ENCODE results near the gene RGS9BP.

DNA sequence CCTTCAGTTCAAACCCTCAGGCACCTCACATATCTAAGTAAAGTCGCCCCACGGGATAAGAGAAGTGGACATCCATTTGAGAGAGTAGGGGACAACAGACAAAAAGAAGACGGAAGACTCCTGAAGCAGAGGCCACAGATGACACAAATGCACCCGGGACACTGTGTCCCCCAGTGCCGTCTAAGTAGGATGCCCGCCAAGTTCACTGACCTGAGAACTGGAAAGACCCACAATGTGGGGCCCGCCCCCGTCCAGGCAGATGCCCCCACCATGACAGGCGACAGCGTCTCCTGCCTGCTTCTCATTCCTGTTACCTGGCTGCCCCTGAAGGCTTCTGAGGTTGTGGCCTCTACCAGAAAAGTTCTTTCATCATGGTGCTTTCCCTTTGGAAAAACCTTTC, 17.6 kb upstream of the RGS9BP start:
- TF ChIP-seq, protein P1, sequence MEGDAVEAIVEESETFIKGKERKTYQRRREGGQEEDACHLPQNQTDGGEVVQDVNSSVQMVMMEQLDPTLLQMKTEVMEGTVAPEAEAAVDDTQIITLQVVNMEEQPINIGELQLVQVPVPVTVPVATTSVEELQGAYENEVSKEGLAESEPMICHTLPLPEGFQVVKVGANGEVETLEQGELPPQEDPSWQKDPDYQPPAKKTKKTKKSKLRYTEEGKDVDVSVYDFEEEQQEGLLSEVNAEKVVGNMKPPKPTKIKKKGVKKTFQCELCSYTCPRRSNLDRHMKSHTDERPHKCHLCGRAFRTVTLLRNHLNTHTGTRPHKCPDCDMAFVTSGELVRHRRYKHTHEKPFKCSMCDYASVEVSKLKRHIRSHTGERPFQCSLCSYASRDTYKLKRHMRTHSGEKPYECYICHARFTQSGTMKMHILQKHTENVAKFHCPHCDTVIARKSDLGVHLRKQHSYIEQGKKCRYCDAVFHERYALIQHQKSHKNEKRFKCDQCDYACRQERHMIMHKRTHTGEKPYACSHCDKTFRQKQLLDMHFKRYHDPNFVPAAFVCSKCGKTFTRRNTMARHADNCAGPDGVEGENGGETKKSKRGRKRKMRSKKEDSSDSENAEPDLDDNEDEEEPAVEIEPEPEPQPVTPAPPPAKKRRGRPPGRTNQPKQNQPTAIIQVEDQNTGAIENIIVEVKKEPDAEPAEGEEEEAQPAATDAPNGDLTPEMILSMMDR (IDR thresholded peaks at IDR 0.05; ENCODE audit: low read length), result no peak
- TF ChIP-seq EZH2 (optimal IDR thresholded peaks at IDR 0.05; ENCODE audit: low read depth, low read length), result no peak
- TF ChIP-seq EZH2phosphoT487 (IDR thresholded peaks at IDR 0.05; ENCODE audit: low read length), result no peak
